Measurements from ENCODE around the gene DACH1.

DACH1 gene

DNA sequence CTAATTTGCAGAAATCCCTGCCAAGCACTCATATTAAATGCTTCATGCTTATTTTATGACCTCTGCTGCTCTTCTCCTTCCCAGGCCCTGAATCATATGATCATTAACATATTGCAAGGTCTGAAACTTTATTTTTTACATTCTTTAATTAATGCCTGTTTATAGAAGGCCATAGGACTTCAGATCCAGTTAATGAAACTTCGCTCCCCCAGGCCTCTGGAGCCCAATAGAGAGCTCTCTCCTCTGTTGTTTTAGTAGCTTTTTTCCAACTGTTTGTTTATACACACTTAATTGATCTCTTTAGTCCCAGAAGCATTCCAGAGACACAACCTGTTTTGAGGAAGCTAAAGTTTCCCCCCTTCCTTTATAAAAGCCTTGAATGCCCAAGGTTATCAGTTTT lies 68.3 kb downstream of the DACH1 start:
- ATAC-seq = no peak
- TF ChIP-seq GLIS3 (CRISPR knock-in tag; IDR thresholded peaks at IDR 0.05) = no peak
- TF ChIP-seq ESRRG (CRISPR knock-in tag; IDR thresholded peaks at IDR 0.05) = no peak
- TF ChIP-seq, protein P1, sequence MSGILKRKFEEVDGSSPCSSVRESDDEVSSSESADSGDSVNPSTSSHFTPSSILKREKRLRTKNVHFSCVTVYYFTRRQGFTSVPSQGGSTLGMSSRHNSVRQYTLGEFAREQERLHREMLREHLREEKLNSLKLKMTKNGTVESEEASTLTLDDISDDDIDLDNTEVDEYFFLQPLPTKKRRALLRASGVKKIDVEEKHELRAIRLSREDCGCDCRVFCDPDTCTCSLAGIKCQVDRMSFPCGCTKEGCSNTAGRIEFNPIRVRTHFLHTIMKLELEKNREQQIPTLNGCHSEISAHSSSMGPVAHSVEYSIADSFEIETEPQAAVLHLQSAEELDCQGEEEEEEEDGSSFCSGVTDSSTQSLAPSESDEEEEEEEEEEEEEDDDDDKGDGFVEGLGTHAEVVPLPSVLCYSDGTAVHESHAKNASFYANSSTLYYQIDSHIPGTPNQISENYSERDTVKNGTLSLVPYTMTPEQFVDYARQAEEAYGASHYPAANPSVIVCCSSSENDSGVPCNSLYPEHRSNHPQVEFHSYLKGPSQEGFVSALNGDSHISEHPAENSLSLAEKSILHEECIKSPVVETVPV (CRISPR knock-in tag; IDR thresholded peaks at IDR 0.05) = no peak
- no peak for TF ChIP-seq TOX (CRISPR knock-in tag; IDR thresholded peaks at IDR 0.05; ENCODE audit: borderline replicate concordance)
- TF ChIP-seq ZNF8 (CRISPR knock-in tag; IDR thresholded peaks at IDR 0.05) = no peak

- TF ChIP-seq ZFP3 (CRISPR knock-in tag; IDR thresholded peaks at IDR 0.05) (no peak), SNAI2 (CRISPR knock-in tag; IDR thresholded peaks at IDR 0.05) (no peak), TCF4 (CRISPR knock-in tag; IDR thresholded peaks at IDR 0.05; ENCODE audit: borderline replicate concordance) (no peak), ISL1 (CRISPR knock-in tag; IDR thresholded peaks at IDR 0.05) (no peak), CSDC2 (CRISPR knock-in tag; IDR thresholded peaks at IDR 0.05) (no peak), TOX (CRISPR knock-in tag; IDR thresholded peaks at IDR 0.05; ENCODE audit: borderline replicate concordance) (no peak), RARB (CRISPR knock-in tag; IDR thresholded peaks at IDR 0.05) (no peak), BACH2 (CRISPR knock-in tag; IDR thresholded peaks at IDR 0.05; ENCODE audit: borderline replicate concordance) (no peak), ZFP30 (CRISPR knock-in tag; IDR thresholded peaks at IDR 0.05) (no peak), ESRRG (CRISPR knock-in tag; IDR thresholded peaks at IDR 0.05) (no peak), TSHZ2 (CRISPR knock-in tag; IDR thresholded peaks at IDR 0.05) (no peak), ZNF8 (CRISPR knock-in tag; IDR thresholded peaks at IDR 0.05) (no peak)
- TF ChIP-seq, protein P2, sequence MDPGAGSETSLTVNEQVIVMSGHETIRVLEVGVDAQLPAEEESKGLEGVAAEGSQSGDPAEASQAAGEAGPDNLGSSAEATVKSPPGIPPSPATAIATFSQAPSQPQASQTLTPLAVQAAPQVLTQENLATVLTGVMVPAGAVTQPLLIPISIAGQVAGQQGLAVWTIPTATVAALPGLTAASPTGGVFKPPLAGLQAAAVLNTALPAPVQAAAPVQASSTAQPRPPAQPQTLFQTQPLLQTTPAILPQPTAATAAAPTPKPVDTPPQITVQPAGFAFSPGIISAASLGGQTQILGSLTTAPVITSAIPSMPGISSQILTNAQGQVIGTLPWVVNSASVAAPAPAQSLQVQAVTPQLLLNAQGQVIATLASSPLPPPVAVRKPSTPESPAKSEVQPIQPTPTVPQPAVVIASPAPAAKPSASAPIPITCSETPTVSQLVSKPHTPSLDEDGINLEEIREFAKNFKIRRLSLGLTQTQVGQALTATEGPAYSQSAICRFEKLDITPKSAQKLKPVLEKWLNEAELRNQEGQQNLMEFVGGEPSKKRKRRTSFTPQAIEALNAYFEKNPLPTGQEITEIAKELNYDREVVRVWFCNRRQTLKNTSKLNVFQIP (CRISPR knock-in tag; IDR thresholded peaks at IDR 0.05; ENCODE audit: borderline replicate concordance, low read depth) = no peak
- TF ChIP-seq, protein P1 (CRISPR knock-in tag; IDR thresholded peaks at IDR 0.05) = no peak
- TF ChIP-seq, protein P3, sequence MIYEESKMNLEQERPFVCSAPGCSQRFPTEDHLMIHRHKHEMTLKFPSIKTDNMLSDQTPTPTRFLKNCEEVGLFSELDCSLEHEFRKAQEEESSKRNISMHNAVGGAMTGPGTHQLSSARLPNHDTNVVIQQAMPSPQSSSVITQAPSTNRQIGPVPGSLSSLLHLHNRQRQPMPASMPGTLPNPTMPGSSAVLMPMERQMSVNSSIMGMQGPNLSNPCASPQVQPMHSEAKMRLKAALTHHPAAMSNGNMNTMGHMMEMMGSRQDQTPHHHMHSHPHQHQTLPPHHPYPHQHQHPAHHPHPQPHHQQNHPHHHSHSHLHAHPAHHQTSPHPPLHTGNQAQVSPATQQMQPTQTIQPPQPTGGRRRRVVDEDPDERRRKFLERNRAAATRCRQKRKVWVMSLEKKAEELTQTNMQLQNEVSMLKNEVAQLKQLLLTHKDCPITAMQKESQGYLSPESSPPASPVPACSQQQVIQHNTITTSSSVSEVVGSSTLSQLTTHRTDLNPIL (CRISPR knock-in tag; IDR thresholded peaks at IDR 0.05; ENCODE audit: low read depth) = no peak
- ATAC-seq = no peak
These were observed 69.5 kb downstream of the DACH1 start for GRCh38 chr13:71797517-71797916.

GRCh38 chr13:71789693-71790329 lies 77.2 kb downstream of the DACH1 start:
- TF ChIP-seq GLIS3 (CRISPR knock-in tag; IDR thresholded peaks at IDR 0.05) (no peak), ZNF70 (CRISPR knock-in tag; IDR thresholded peaks at IDR 0.05) (no peak), ZNF565 (CRISPR knock-in tag; conservative IDR thresholded peaks at IDR 0.05; ENCODE audit: low read depth) (no peak), TCF4 (CRISPR knock-in tag; IDR thresholded peaks at IDR 0.05; ENCODE audit: borderline replicate concordance) (peak; percentile 80), ZNF8 (CRISPR knock-in tag; IDR thresholded peaks at IDR 0.05) (no peak), TSHZ2 (CRISPR knock-in tag; IDR thresholded peaks at IDR 0.05) (0 out of 2 replicates have a peak, but pooled peaks have one; percentile 20), PPARA (CRISPR knock-in tag; IDR thresholded peaks at IDR 0.05; ENCODE audit: borderline replicate concordance) (no peak)
- TF ChIP-seq, protein P1 (CRISPR knock-in tag; IDR thresholded peaks at IDR 0.05) = no peak
- no peak for ATAC-seq

Data from SK-N-SH treated with all-trans-retinoic acid at 6 μM for 48 hours (cell line).